IgD-negative memory B cell (primary cell): Measurements from ENCODE around the gene ZFHX3. TPM values are rescaled to one million over a fixed set of nuclear protein-coding genes. Genes with fewer than 3 reads are reported as not detected.

Experiments used
- H3K27ac Mint-ChIP-seq, 3 donors: one replicate each; pipeline ENCODE4 v1.8.0; 2020 to 2022; ENCODE audit warnings: mild to moderate bottlenecking in 3 of 3, mixed read lengths in 3 of 3, moderate library complexity in 1 of 3
- H3K27me3 Mint-ChIP-seq: one replicate; pipeline ENCODE4 v1.8.0; 2021; ENCODE audit warnings: mixed read lengths
- H3K36me3 Mint-ChIP-seq: one replicate; pipeline ENCODE4 v1.8.0; 2020; ENCODE audit warnings: mild to moderate bottlenecking, mixed read lengths
- H3K4me1 Mint-ChIP-seq, 3 donors: one replicate each; pipeline ENCODE4 v1.8.0; 2020 to 2022; ENCODE audit warnings: mixed read lengths in 3 of 3, mild to moderate bottlenecking in 1 of 3
- H3K4me3 Mint-ChIP-seq, 4 donors: one replicate each; pipeline ENCODE4 v1.8.0; 2020 to 2022; ENCODE audit warnings: mild to moderate bottlenecking in 4 of 4, mixed read lengths in 4 of 4, moderate library complexity in 3 of 4
- H3K9me3 Mint-ChIP-seq, 3 donors: one replicate each; pipeline ENCODE4 v1.8.0; 2020 to 2021; ENCODE audit warnings: mixed read lengths in 3 of 3, mild to moderate bottlenecking in 1 of 3
- polyA plus RNA-seq: library from polyadenylated mRNA; unstranded; fragments of 300-500 nt; fragmentation: Illumina TruSeq; gene quantifications from one replicate; pipeline ENCODE4 v1.2.3, GENCODE V29; 2021

ZFHX3 gene
- polyA plus RNA-seq, 1 donor from 2014 or later, result 1.6 TPM

GRCh38 chr16:72858665-72859493 is 189.0 kb downstream of the ZFHX3 start:
- no peaks in the 10 kb centered on the region for H3K36me3 Mint-ChIP-seq

GRCh38 chr16:72857834-72858664 is 189.9 kb downstream of the ZFHX3 start:
- no peak overlapping the region for H3K4me3 Mint-ChIP-seq
- no peaks in the 10 kb centered on the region for H3K36me3 Mint-ChIP-seq
- H3K27me3 Mint-ChIP-seq, result peaks cover 3% of the 10 kb centered on the region
- H3K9me3 Mint-ChIP-seq, result no peaks in the 10 kb centered on the region
- peaks cover 9 to 13% (median 10%) of the 10 kb centered on the region in 3 donors for H3K4me1 Mint-ChIP-seq
- no peak overlapping the region for H3K27ac Mint-ChIP-seq

More at GRCh38 chr16:72858665-72859493, 189.0 kb downstream of the ZFHX3 start:
- no peak overlapping the region for H3K4me3 Mint-ChIP-seq
- peaks cover 3 to 5% (median 4%) of the 10 kb centered on the region in 3 donors for H3K4me1 Mint-ChIP-seq
- H3K27ac Mint-ChIP-seq, result no peak overlapping the region
- no peaks in the 10 kb centered on the region for H3K9me3 Mint-ChIP-seq
- no peaks in the 10 kb centered on the region for H3K27me3 Mint-ChIP-seq

- Mint-ChIP-seq H3K27ac (no peak overlapping the region), H3K36me3 (no peaks in the 10 kb centered on the region), H3K27me3 (peaks cover 3% of the 10 kb centered on the region), H3K9me3 (no peaks in the 10 kb centered on the region), H3K4me1 (peaks cover 9 to 14% (median 11%) of the 10 kb centered on the region in 3 donors), H3K4me3 (peak overlapping the region in 1 of 4 donors; percentile 12)
Observed at GRCh38 chr16:72856797-72857196, 191.1 kb downstream of the ZFHX3 start.

- Mint-ChIP-seq H3K9me3 (no peaks in the 10 kb centered on the region), H3K36me3 (no peaks in the 10 kb centered on the region), H3K27me3 (peaks cover 3% of the 10 kb centered on the region), H3K27ac (no peak overlapping the region), H3K4me3 (peak overlapping the region in 1 of 4 donors; percentile 14), H3K4me1 (peaks cover 8 to 14% (median 10%) of the 10 kb centered on the region in 3 donors)
Observed at GRCh38 chr16:72854267-72854959, 193.5 kb downstream of the ZFHX3 start.

GRCh38 chr16:72853575-72854266 is 194.2 kb downstream of the ZFHX3 start:
- H3K4me1 Mint-ChIP-seq, result peaks cover 8 to 14% (median 10%) of the 10 kb centered on the region in 3 donors
- no peaks in the 10 kb centered on the region for H3K9me3 Mint-ChIP-seq
- H3K27me3 Mint-ChIP-seq, result peaks cover 3% of the 10 kb centered on the region
- no peak overlapping the region for H3K27ac Mint-ChIP-seq
- no peaks in the 10 kb centered on the region for H3K36me3 Mint-ChIP-seq
- H3K4me3 Mint-ChIP-seq, result peak overlapping the region in 2 of 4 donors; percentile 9 to 14

- H3K4me1 Mint-ChIP-seq, result peaks cover 9 to 14% (median 11%) of the 10 kb centered on the region in 3 donors
Observed at GRCh38 chr16:72852421-72852820, 195.5 kb downstream of the ZFHX3 start.

GRCh38 chr16:72850853-72851252 is 197.1 kb downstream of the ZFHX3 start:
- no peak overlapping the region for H3K27ac Mint-ChIP-seq
- H3K27me3 Mint-ChIP-seq, result peaks cover 9% of the 10 kb centered on the region
- no peaks in the 10 kb centered on the region for H3K9me3 Mint-ChIP-seq
- H3K36me3 Mint-ChIP-seq, result no peaks in the 10 kb centered on the region
- H3K4me1 Mint-ChIP-seq, result peaks cover 13 to 17% (median 14%) of the 10 kb centered on the region in 3 donors
- H3K4me3 Mint-ChIP-seq, result no peak overlapping the region

More at GRCh38 chr16:72852421-72852820, 195.5 kb downstream of the ZFHX3 start:
- Mint-ChIP-seq H3K9me3 (no peaks in the 10 kb centered on the region), H3K36me3 (no peaks in the 10 kb centered on the region), H3K27me3 (peaks cover 4% of the 10 kb centered on the region), H3K4me3 (no peak overlapping the region), H3K27ac (no peak overlapping the region)

- Mint-ChIP-seq H3K4me3 (no peak overlapping the region), H3K4me1 (peaks cover 14 to 22% (median 21%) of the 10 kb centered on the region in 3 donors), H3K27ac (peak overlapping the region in 1 of 3 donors; percentile 0), H3K36me3 (no peaks in the 10 kb centered on the region), H3K27me3 (peaks cover 15% of the 10 kb centered on the region), H3K9me3 (no peaks in the 10 kb centered on the region)
Observed at GRCh38 chr16:72850021-72850420, 197.9 kb downstream of the ZFHX3 start.

- H3K4me1 Mint-ChIP-seq, result peaks cover 16 to 26% (median 23%) of the 10 kb centered on the region in 3 donors
- peaks cover 17% of the 10 kb centered on the region for H3K27me3 Mint-ChIP-seq
- no peaks in the 10 kb centered on the region for H3K36me3 Mint-ChIP-seq
- no peaks in the 10 kb centered on the region for H3K9me3 Mint-ChIP-seq
- peak overlapping the region in 1 of 4 donors; percentile 68 for H3K4me3 Mint-ChIP-seq
- H3K27ac Mint-ChIP-seq, result no peak overlapping the region
Observed at GRCh38 chr16:72848759-72849664, 198.9 kb downstream of the ZFHX3 start.

- Mint-ChIP-seq H3K36me3 (no peaks in the 10 kb centered on the region), H3K4me3 (no peak overlapping the region), H3K4me1 (peaks cover 6 to 21% (median 16%) of the 10 kb centered on the region in 3 donors), H3K9me3 (no peaks in the 10 kb centered on the region), H3K27ac (no peak overlapping the region), H3K27me3 (peaks cover 17% of the 10 kb centered on the region)
Observed at GRCh38 chr16:72848028-72848400, 199.9 kb downstream of the ZFHX3 start.

- Mint-ChIP-seq H3K4me3 (peak overlapping the region in 1 of 4 donors; percentile 17), H3K9me3 (no peaks in the 10 kb centered on the region), H3K36me3 (no peaks in the 10 kb centered on the region), H3K27ac (no peak overlapping the region), H3K27me3 (peaks cover 17% of the 10 kb centered on the region), H3K4me1 (peaks cover 6 to 21% (median 17%) of the 10 kb centered on the region in 3 donors)
Observed at GRCh38 chr16:72847187-72848027, 200.5 kb downstream of the ZFHX3 start.

- Mint-ChIP-seq H3K4me1 (peaks cover 6 to 22% (median 17%) of the 10 kb centered on the region in 3 donors), H3K36me3 (no peaks in the 10 kb centered on the region), H3K27me3 (peaks cover 17% of the 10 kb centered on the region)
Observed at GRCh38 chr16:72846594-72846993, 201.3 kb downstream of the ZFHX3 start.

More at GRCh38 chr16:72846594-72846993, 201.3 kb downstream of the ZFHX3 start:
- Mint-ChIP-seq H3K9me3 (no peaks in the 10 kb centered on the region), H3K27ac (no peak overlapping the region), H3K4me3 (no peak overlapping the region)
